HEK293 (cell line): Measurements from ENCODE around the gene CASZ1.

Source experiments
- BCL11B ChIP-seq: fragments of 450-650 bp; formaldehyde crosslinking; IDR thresholded peaks from 2 replicates; pipeline ENCODE4 v1.5.1; 2016; ENCODE audit warnings: low read depth, missing biosample characterization, missing genetic modification characterization
- CTCF ChIP-seq: fragments of 450-650 bp; formaldehyde crosslinking; IDR thresholded peaks from 2 replicates; pipeline ENCODE4 v1.5.1; 2016; ENCODE audit warnings: missing biosample characterization, missing genetic modification characterization
- GLIS1 ChIP-seq: fragments of 450-650 bp; formaldehyde crosslinking; IDR thresholded peaks from 2 replicates; pipeline ENCODE4 v1.5.1; 2016; ENCODE audit warnings: missing biosample characterization, missing genetic modification characterization
- GLIS2 ChIP-seq: fragments of 450-650 bp; formaldehyde crosslinking; IDR thresholded peaks from 2 replicates; pipeline ENCODE4 v1.5.1; 2016; ENCODE audit warnings: missing biosample characterization, missing genetic modification characterization
- HIC1 ChIP-seq: fragments of 450-650 bp; formaldehyde crosslinking; IDR thresholded peaks from 2 replicates; pipeline ENCODE4 v1.5.1; 2016; ENCODE audit warnings: missing biosample characterization, missing genetic modification characterization
- IKZF3 ChIP-seq: fragments of 450-650 bp; IDR thresholded peaks from 2 replicates; pipeline ENCODE4 v1.5.0; 2018; ENCODE audit warnings: missing biosample characterization, mild to moderate bottlenecking, missing genetic modification characterization, moderate library complexity
- KLF1 ChIP-seq: fragments of 450-650 bp; formaldehyde crosslinking; IDR thresholded peaks from 2 replicates; pipeline ENCODE4 v1.5.1; 2016; ENCODE audit warnings: missing biosample characterization, missing genetic modification characterization
- KLF7 ChIP-seq: fragments of 450-650 bp; formaldehyde crosslinking; IDR thresholded peaks from 2 replicates; pipeline ENCODE4 v1.5.1; 2016; ENCODE audit warnings: missing biosample characterization, missing genetic modification characterization, borderline replicate concordance
- KLF8 ChIP-seq: fragments of 450-650 bp; formaldehyde crosslinking; IDR thresholded peaks from 2 replicates; pipeline ENCODE4 v1.5.1; 2016; ENCODE audit warnings: missing biosample characterization, missing genetic modification characterization
- PRDM1 ChIP-seq: fragments of 450-650 bp; formaldehyde crosslinking; IDR thresholded peaks from 2 replicates; pipeline ENCODE4; 2016; ENCODE audit warnings: missing biosample characterization, missing genetic modification characterization
- PRDM10 ChIP-seq: fragments of 450-650 bp; formaldehyde crosslinking; IDR thresholded peaks from 2 replicates; pipeline ENCODE4 v1.5.1; 2016; ENCODE audit warnings: missing biosample characterization, missing genetic modification characterization
- TSHZ1 ChIP-seq: fragments of 450-650 bp; formaldehyde crosslinking; IDR thresholded peaks from 2 replicates; pipeline ENCODE4 v1.5.1; 2016; ENCODE audit warnings: missing biosample characterization, missing genetic modification characterization, borderline replicate concordance
- ZBTB44 ChIP-seq: fragments of 450-650 bp; IDR thresholded peaks from 2 replicates; pipeline ENCODE4 v1.5.1; 2018; ENCODE audit warnings: missing biosample characterization, mild to moderate bottlenecking, missing genetic modification characterization
- ZIC2 ChIP-seq: fragments of 450-650 bp; formaldehyde crosslinking; IDR thresholded peaks from 2 replicates; pipeline ENCODE4 v1.5.1; 2016; ENCODE audit warnings: missing biosample characterization, missing genetic modification characterization
- ZNF114 ChIP-seq: fragments of 450-650 bp; formaldehyde crosslinking; IDR thresholded peaks from 2 replicates; pipeline ENCODE4 v1.5.0; 2017; ENCODE audit warnings: missing biosample characterization, missing genetic modification characterization
- ZNF211 ChIP-seq: fragments of 450-650 bp; formaldehyde crosslinking; IDR thresholded peaks from 2 replicates; pipeline ENCODE4 v1.5.1; 2016; ENCODE audit warnings: low read depth, missing biosample characterization, missing genetic modification characterization
- ZNF302 ChIP-seq: fragments of 450-650 bp; formaldehyde crosslinking; IDR thresholded peaks from 2 replicates; pipeline ENCODE4 v1.5.1; 2016; ENCODE audit warnings: missing biosample characterization, missing genetic modification characterization, low read depth
- ZNF362 ChIP-seq: fragments of 450-650 bp; formaldehyde crosslinking; IDR thresholded peaks from 2 replicates; pipeline ENCODE4 v1.5.1; 2016; ENCODE audit warnings: missing biosample characterization, missing genetic modification characterization
- ZNF561 ChIP-seq: fragments of 450-650 bp; IDR thresholded peaks from 2 replicates; pipeline ENCODE4 v1.5.1; 2018; ENCODE audit warnings: missing biosample characterization, missing genetic modification characterization, borderline replicate concordance
- ZNF596 ChIP-seq: fragments of 450-650 bp; IDR thresholded peaks from 2 replicates; pipeline ENCODE4 v1.5.0; 2018; ENCODE audit warnings: missing biosample characterization, mild to moderate bottlenecking, missing genetic modification characterization, moderate library complexity
- ZNF639 ChIP-seq: fragments of 450-650 bp; formaldehyde crosslinking; IDR thresholded peaks from 2 replicates; pipeline ENCODE4 v1.5.1; 2016; ENCODE audit warnings: missing biosample characterization, missing genetic modification characterization
- ZNF843 ChIP-seq: fragments of 450-650 bp; formaldehyde crosslinking; IDR thresholded peaks from 2 replicates; pipeline ENCODE4 v1.5.1; 2016; ENCODE audit warnings: missing biosample characterization, missing genetic modification characterization

CASZ1 gene

GRCh38 chr1:10674700-10675609 is 121.5 kb downstream of the CASZ1 start (continued):
- TF ChIP-seq KLF8 (tag by site-specific recombination) (0 out of 2 replicates have a peak, but pooled peaks have one; percentile 45), ZNF639 (tag by site-specific recombination) (0 out of 2 replicates have a peak, but pooled peaks have one; percentile 31), ZNF211 (no peak), GLIS2 (tag by site-specific recombination) (peak; percentile 65; the same call in 1 of the 2 replicates), IKZF3 (tag by site-specific recombination) (peak; percentile 62; the same call in 1 of the 2 replicates), BCL11B (tag by site-specific recombination) (0 out of 2 replicates have a peak, but pooled peaks have one; percentile 23), GLIS1 (peak; percentile 98), ZNF302 (tag by site-specific recombination) (no peak), PRDM1 (no peak), ZNF561 (tag by site-specific recombination) (peak; percentile 89), PRDM10 (0 out of 2 replicates have a peak, but pooled peaks have one; percentile 44), ZIC2 (tag by site-specific recombination) (peak; percentile 69), KLF7 (tag by site-specific recombination) (peak; percentile 13; the same call in 1 of the 2 replicates), ZNF362 (tag by site-specific recombination) (no peak), ZNF843 (tag by site-specific recombination) (peak; percentile 79), ZNF596 (no peak), CTCF (tag by site-specific recombination) (no peak), ZBTB44 (tag by site-specific recombination) (peak; percentile 46; the same call in 1 of the 2 replicates), KLF1 (tag by site-specific recombination) (peak; percentile 34; the same call in 1 of the 2 replicates), ZNF114 (tag by site-specific recombination) (no peak), TSHZ1 (tag by site-specific recombination) (peak; percentile 21; the same call in 1 of the 2 replicates), HIC1 (tag by site-specific recombination) (peak; percentile 80)
